PC-9 (cell line): ENCODE results near the gene IL1RN. TPM values are rescaled to one million over a fixed set of nuclear protein-coding genes. Genes with fewer than 3 reads are reported as not detected.

Experiments
- Bru-seq: library from RNA; stranded (reverse); fragments of 400-500 nt; gene quantifications from one replicate; lab custom pipeline; 2021; lab: Mats Ljungman, UMichigan
- BruChase-seq, 2 experiments: library from RNA; stranded (reverse); fragments of 400-500 nt; gene quantifications; one replicate each; lab custom pipeline; 2021; lab: Mats Ljungman, UMichigan
- BruUV-seq: library from RNA; stranded (reverse); fragments of 400-500 nt; replicated peaks from 2 replicates; lab custom pipeline; 2021; lab: Mats Ljungman, UMichigan
- CTCF ChIA-PET: fragments of 300-600 bp; sonication (Branson Sonifier 250); formaldehyde crosslinking; loops from one replicate; lab custom pipeline; 2022; ENCODE audit warnings: antibody characterized with exemption; lab: Charles Lee
- POLR2A ChIA-PET: fragments of 300-600 bp; sonication (Branson Sonifier 250); formaldehyde crosslinking; loops from one replicate; lab custom pipeline; 2022; ENCODE audit warnings: antibody characterized with exemption; ENCODE audit not compliant: unreplicated experiment; lab: Charles Lee
- DNase-seq, 2 experiments: peaks; one replicate each; pipeline versions ENCODE4 v3.0.0 to v3.0.0-alpha.2; 2015 to 2022; ENCODE audit warnings: mixed read lengths in 1 of 2
- H2AFZ ChIP-seq: fragments of 200-600 bp; sonication (generic); 2 replicates; pipeline ENCODE4 v1.8.1; 2017; ENCODE audit warnings: antibody characterized with exemption
- H3F3A ChIP-seq: fragments of 200-600 bp; sonication (generic); 2 replicates; pipeline ENCODE4 v1.8.1; 2017; ENCODE audit warnings: antibody characterized with exemption, mild to moderate bottlenecking, low read depth; ENCODE audit not compliant: insufficient read depth
- H3K27ac ChIP-seq: fragments of 200-600 bp; sonication (generic); 2 replicates; pipeline ENCODE4 v1.6.1; 2016; ENCODE audit warnings: mixed run types
- H3K27me3 ChIP-seq: fragments of 200-600 bp; sonication (generic); 2 replicates; pipeline ENCODE4 v1.6.1; 2016; ENCODE audit warnings: low read depth, mixed run types; ENCODE audit not compliant: insufficient read depth
- H3K36me3 ChIP-seq: fragments of 200-600 bp; sonication (generic); 2 replicates; pipeline ENCODE4 v1.6.1; 2016; ENCODE audit warnings: low read depth, mixed run types
- H3K4me1 ChIP-seq: fragments of 200-600 bp; sonication (generic); replicated peaks from 2 replicates; pipeline ENCODE4 v1.6.1; 2016; ENCODE audit warnings: mixed run types; ENCODE audit not compliant: insufficient read depth
- H3K4me2 ChIP-seq: fragments of 200-600 bp; sonication (generic); 2 replicates; pipeline ENCODE4 v1.6.1; 2017; ENCODE audit warnings: mixed run types
- H3K4me3 ChIP-seq: fragments of 200-600 bp; sonication (generic); 2 replicates; pipeline ENCODE4 v1.6.1; 2016; ENCODE audit warnings: mixed run types
- H3K79me2 ChIP-seq: fragments of 200-600 bp; sonication (generic); 2 replicates; pipeline ENCODE4 v1.6.1; 2017; ENCODE audit warnings: low read depth, mixed run types
- H3K9me2 ChIP-seq: fragments of 200-600 bp; sonication (generic); 2 replicates; pipeline ENCODE4 v1.8.1; 2017; ENCODE audit warnings: mild to moderate bottlenecking; ENCODE audit not compliant: insufficient read depth
- H3K9me3 ChIP-seq: fragments of 200-600 bp; sonication (generic); 2 replicates; pipeline ENCODE4 v1.8.1; 2016; ENCODE audit warnings: low read depth; ENCODE audit not compliant: insufficient read depth
- H4K20me1 ChIP-seq: fragments of 200-600 bp; sonication (generic); 2 replicates; pipeline ENCODE4 v1.8.1; 2017; ENCODE audit not compliant: insufficient read depth
- CTCF ChIP-seq: fragments of 200-600 bp; sonication (generic); conservative IDR thresholded peaks from 2 replicates; pipeline ENCODE4 v1.6.1; 2017; ENCODE audit warnings: mixed run types, antibody characterized with exemption, mild to moderate bottlenecking, moderate library complexity
- EZH2 ChIP-seq: fragments of 200-600 bp; sonication (generic); IDR thresholded peaks from 2 replicates; pipeline ENCODE4 v1.8.0; 2017; ENCODE audit warnings: antibody characterized with exemption, low read depth
- intact Hi-C: fragments of 100-400 bp; cut with micrococcal nuclease; formaldehyde crosslinking; loops from one replicate; pipeline ENCODE4 v1.10.0; 2022; ENCODE audit not compliant: unreplicated experiment
- long read RNA-seq: library from polyadenylated mRNA; stranded (forward); transcript quantifications from one replicate; pipeline ENCODE4 v2.0.0, GENCODE V29; 2022
- total RNA-seq: library from RNA; stranded (reverse); gene quantifications from 2 replicates; pipeline ENCODE4 v1.2.3, GENCODE V29; 2021

IL1RN gene
- total RNA-seq (5.0 and 8.4 TPM in 2 replicates), Bru-seq, nascent RNA (percentile 46 among the genes with signal in this experiment), BruChase-seq, experiment 1, labeled RNA remaining after a 2-hour chase (percentile 45 among the genes with signal in this experiment), BruChase-seq, experiment 2, labeled RNA remaining after a 6-hour chase (percentile 73 among the genes with signal in this experiment)
- long read RNA-seq, transcript IL1RN-202 (5 exons, 1,747 nt): major isoform, 8 of 13 reads
- long read RNA-seq, partial matches to known transcripts: 0 of 13 reads
- long read RNA-seq, other reads (novel, unspliced or antisense): 5 of 13 reads

GRCh38 chr2:113126845-113127645, at the start of gene IL1RN:
TSS of gene IL1RN (plus strand) at chr2:113127598. CDS start at chr2:113127625, 27 bp downstream.
- no peak for DNase-seq
- intact Hi-C loops: no loop called here
- no peak within 1 kb of the TSS for H2AFZ ChIP-seq
- no peaks in the 10 kb centered on the region for H3K36me3 ChIP-seq
- no peaks in the 10 kb centered on the region for H3K9me3 ChIP-seq
- no peak within 1 kb of the TSS for H3K27ac ChIP-seq
- no peak within 1 kb of the TSS for H3K4me2 ChIP-seq
- H3K4me1 ChIP-seq: peaks cover 22% of the 10 kb centered on the region
- H3K27me3 ChIP-seq: no peaks in the 10 kb centered on the region
- CTCF ChIA-PET: no interaction called here
- no peaks in the 10 kb centered on the region for H3K79me2 ChIP-seq
- no peaks in the 10 kb centered on the region for H4K20me1 ChIP-seq
- BruUV-seq: no TSS peak
- H3K9me2 ChIP-seq: no peaks in the 10 kb centered on the region
- POLR2A ChIA-PET: no interaction called here
- no peak within 1 kb of the TSS for H3K4me3 ChIP-seq
- TF ChIP-seq CTCF (no peak), EZH2 (no peak)
- H3F3A ChIP-seq: peaks cover 15% of the 10 kb centered on the region

- Histone ChIP-seq H3K4me2 (peak overlapping the region; percentile 72), H3K27ac (peak overlapping the region; percentile 100), H3K4me3 (no peak overlapping the region), H3F3A (peaks cover 54% of the 10 kb centered on the region), H3K36me3 (no peaks in the 10 kb centered on the region; the same call in 1 of the 2 replicates), H3K27me3 (no peaks in the 10 kb centered on the region), H4K20me1 (no peaks in the 10 kb centered on the region), H3K9me3 (no peaks in the 10 kb centered on the region), H2AFZ (no peak overlapping the region), H3K4me1 (peaks cover 73% of the 10 kb centered on the region), H3K79me2 (no peaks in the 10 kb centered on the region), H3K9me2 (no peaks in the 10 kb centered on the region)
- ChIA-PET POLR2A (interaction anchor here (0.6 to 1.2 kb wide), 4 partner anchors 9 to 352 kb away, joined by 3 to 6 read pairs (median 4); no protein-coding TSS in a partner anchor), CTCF (interaction anchor here (0.6 to 1.2 kb wide), 5 partner anchors 9 to 136 kb away, joined by 3 to 6 read pairs (median 4); no protein-coding TSS in a partner anchor)
- TF ChIP-seq EZH2 (no peak), CTCF (no peak)
- intact Hi-C loops: loop anchor here (1.0 to 10.0 kb wide), 9 partner anchors 9 to 433 kb away; partner anchors contain the start of genes CKAP2L and SLC20A1
- TSS peak; percentile 86 for BruUV-seq
- peak; percentile 79 to 93 for DNase-seq
These were observed 49.5 kb upstream of the IL1RN start for GRCh38 chr2:113077921-113078320.

- H3K27me3 ChIP-seq: no peaks in the 10 kb centered on the region
- no peaks in the 10 kb centered on the region for H4K20me1 ChIP-seq
- TF ChIP-seq EZH2: no peak
- no peak for TF ChIP-seq CTCF
- peaks cover 73% of the 10 kb centered on the region for H3K4me1 ChIP-seq
- ChIA-PET POLR2A (interaction anchor here (0.6 to 1.2 kb wide), 6 partner anchors 9 to 352 kb away, joined by 3 to 6 read pairs (median 4); no protein-coding TSS in a partner anchor), CTCF (interaction anchor here (0.6 to 1.2 kb wide), 3 partner anchors 10 to 137 kb away, joined by 3 to 6 read pairs (median 4); no protein-coding TSS in a partner anchor)
- peak; percentile 76 to 100 for DNase-seq
- no peaks in the 10 kb centered on the region; the same call in 1 of the 2 replicates for H3K36me3 ChIP-seq
- no TSS peak for BruUV-seq
- H3K9me2 ChIP-seq: no peaks in the 10 kb centered on the region
- H3K9me3 ChIP-seq: no peaks in the 10 kb centered on the region
- H3K4me2 ChIP-seq: peak overlapping the region; percentile 83
- peak overlapping the region; percentile 100 for H3K27ac ChIP-seq
- intact Hi-C loops: loop anchor here (1.0 to 10.0 kb wide), 9 partner anchors 9 to 434 kb away; partner anchors contain the start of genes CKAP2L and SLC20A1
- peak overlapping the region; percentile 46; the same call in 1 of the 2 replicates for H3K4me3 ChIP-seq
- H3K79me2 ChIP-seq: no peaks in the 10 kb centered on the region
- H2AFZ ChIP-seq: no peak overlapping the region
- peaks cover 54% of the 10 kb centered on the region for H3F3A ChIP-seq
These were observed 49.0 kb upstream of the IL1RN start for GRCh38 chr2:113078350-113078839.
